GM23338 (cell line): ENCODE results near the gene UGT1A7.

Experiments
- CREB1 ChIP-seq: fragments of 250-450 bp; sonication (Bioruptor Pico); IDR thresholded peaks from 2 replicates; pipeline ENCODE4 v1.5.0; 2020; ENCODE audit warnings: low read depth, mild to moderate bottlenecking, moderate library complexity
- CTCF ChIP-seq, 2 experiments: fragments of 200-600 bp in 1 of 2; sonication (generic) in 1 of 2; conservative IDR thresholded peaks; 2 replicates each; pipeline versions ENCODE4 v1.5.1 to v1.6.1; 2016 to 2017; ENCODE audit warnings: antibody characterized with exemption in 2 of 2, low read depth in 2 of 2, mild to moderate bottlenecking in 2 of 2, moderate library complexity in 1 of 2
- ETS1 ChIP-seq: IDR thresholded peaks from 2 replicates; pipeline ENCODE4 v1.6.1; 2016; ENCODE audit warnings: antibody characterized with exemption
- EZH2 ChIP-seq: fragments of 200-600 bp; sonication (generic); IDR thresholded peaks from one replicate; pipeline ENCODE4 v1.8.0; 2017; ENCODE audit warnings: antibody characterized with exemption, mild to moderate bottlenecking, low read depth; ENCODE audit not compliant: unreplicated experiment
- EZH2phosphoT487 ChIP-seq: fragments of 200-600 bp; sonication (generic); IDR thresholded peaks from one replicate; pipeline ENCODE4 v1.8.1; 2018; ENCODE audit warnings: antibody characterized with exemption; ENCODE audit not compliant: unreplicated experiment
- JUNB ChIP-seq: IDR thresholded peaks from one replicate; pipeline ENCODE4 v1.6.1; 2016; ENCODE audit warnings: antibody characterized with exemption; ENCODE audit not compliant: unreplicated experiment
- POLR2AphosphoS5 ChIP-seq: IDR thresholded peaks from 2 replicates; pipeline ENCODE4 v1.6.1; 2016; ENCODE audit warnings: antibody characterized with exemption, low read depth
- REST ChIP-seq: IDR thresholded peaks from one replicate; pipeline ENCODE4 v1.6.1; 2018; ENCODE audit warnings: antibody characterized with exemption; ENCODE audit not compliant: unreplicated experiment
- STAT1 ChIP-seq: IDR thresholded peaks from one replicate; pipeline ENCODE4 v1.6.1; 2016; ENCODE audit warnings: antibody characterized with exemption; ENCODE audit not compliant: unreplicated experiment
- ZNF114 ChIP-seq: fragments of 250-450 bp; sonication (Bioruptor Pico); IDR thresholded peaks from 2 replicates; pipeline ENCODE4 v1.5.0; 2020; ENCODE audit warnings: mild to moderate bottlenecking, moderate library complexity
- ZNF331 ChIP-seq: fragments of 250-450 bp; sonication (Bioruptor Pico); IDR thresholded peaks from 2 replicates; pipeline ENCODE4 v1.5.0; 2020; ENCODE audit warnings: low read depth, mild to moderate bottlenecking, moderate library complexity
- ZNF462 ChIP-seq: fragments of 250-450 bp; sonication (Bioruptor Pico); IDR thresholded peaks from 2 replicates; pipeline ENCODE4 v1.5.0; 2020; ENCODE audit warnings: mild to moderate bottlenecking, moderate library complexity

- no peak for TF ChIP-seq CTCF (conservative IDR thresholded peaks at IDR 0.05; ENCODE audit: low read depth in 2 of 2)
- no peak for TF ChIP-seq POLR2AphosphoS5
- TF ChIP-seq ETS1: no peak
- no peak for TF ChIP-seq EZH2phosphoT487
- no peak for TF ChIP-seq ZNF462 (CRISPR knock-in tag)
- TF ChIP-seq REST: no peak
- TF ChIP-seq EZH2: no peak
- TF ChIP-seq JUNB: no peak
- TF ChIP-seq CREB1 (CRISPR knock-in tag): no peak
- TF ChIP-seq STAT1: no peak
- TF ChIP-seq ZNF331: no peak
- no peak for TF ChIP-seq ZNF114 (CRISPR knock-in tag)
Observed at GRCh38 chr2:233705911-233706506, 24.3 kb downstream of the UGT1A7 start.
